ENCODE measurements around the gene FAM13A. TPM values are rescaled to one million over a fixed set of nuclear protein-coding genes. Genes with fewer than 3 reads are reported as not detected.

FAM13A gene
- total and polyA plus RNA-seq, 9 of the 15 experiments (the other 6 are each of a cell fraction or from before 2014, with no cell fraction given), result 11.3 to 23.3 (median 14.7) TPM

DNA sequence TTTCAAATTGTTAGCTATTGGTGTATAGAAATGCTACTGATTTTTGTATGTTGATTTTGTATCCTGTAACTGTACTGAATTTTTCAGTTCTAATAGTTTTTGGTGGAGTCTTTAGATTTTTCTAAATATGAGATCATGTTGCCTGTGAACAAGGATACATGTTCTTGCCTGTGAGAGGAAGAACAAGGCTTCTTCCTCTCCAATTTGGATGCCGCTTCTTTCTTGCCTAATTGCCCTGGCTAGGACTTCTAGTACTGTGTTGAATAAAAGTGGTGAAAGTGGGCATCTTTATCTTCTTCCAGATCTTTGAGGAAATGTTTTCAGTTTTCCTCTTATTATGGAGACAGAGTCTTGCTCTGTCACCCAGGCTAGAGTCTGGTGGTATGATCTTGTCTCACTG, 343.2 kb downstream of the FAM13A start:
- Histone ChIP-seq H3K9ac (ENCODE audit: insufficient read depth in 1 of 2, low read depth in 2 of 2, low read length in 2 of 2) (no peak overlapping the region), H3K9me1 (ENCODE audit: control insufficient read depth, insufficient read depth, low read length) (no peaks in the 10 kb centered on the region), H2AFZ (ENCODE audit: low read depth, low read length) (no peak overlapping the region), H3K36me3 (ENCODE audit: control insufficient read depth, insufficient read depth, low read length) (no peaks in the 10 kb centered on the region), H3K79me2 (ENCODE audit: control insufficient read depth, insufficient read depth, low read length) (no peaks in the 10 kb centered on the region), H3K27me3 (ENCODE audit: control insufficient read depth in 2 of 2, insufficient read depth in 2 of 2, low read length in 2 of 2) (no peaks in the 10 kb centered on the region), H3K27ac (ENCODE audit: extremely low read depth, low read depth, low read length) (no peak overlapping the region), H3K4me3 (no peak overlapping the region), H3K4me2 (ENCODE audit: insufficient read depth, low read length) (no peak overlapping the region), H3K9me3 (replicated peaks; ENCODE audit: control insufficient read depth, insufficient read depth, low read depth, low read length) (no peaks in the 10 kb centered on the region; the same call in none of the 2 replicates), H3K4me1 (replicated peaks in 1 of 2; ENCODE audit: control insufficient read depth in 2 of 2, insufficient read depth in 2 of 2, low read length in 2 of 2) (no peaks in the 10 kb centered on the region), H4K20me1 (replicated peaks; ENCODE audit: control insufficient read depth, insufficient read depth, low read length) (no peaks in the 10 kb centered on the region)
- no TSS peak for BruUV-seq (replicated peaks)
- in situ Hi-C loops (cut with MboI), result no loop called here
- ChIA-PET POLR2A (interaction anchor here (0.8 kb wide), 1 partner anchor 11 kb away, joined by 3 read pairs; no protein-coding TSS in a partner anchor), CTCF (ENCODE audit: low intra/inter-chr PET ratio) (no interaction called here)
- FAIRE-seq, result no peak
- WGBS (ENCODE audit: insufficient coverage, low coverage, missing lambda C conversion rate), result 88% methylated on average over 1 of the region's 1 CpG
- no peak for ATAC-seq
- TF ChIP-seq ZNF76 (CRISPR knock-in tag; IDR thresholded peaks at IDR 0.05; ENCODE audit: borderline replicate concordance), result no peak
- no peak for TF ChIP-seq ZNF436 (CRISPR knock-in tag; IDR thresholded peaks at IDR 0.05)
- TF ChIP-seq, protein P1, sequence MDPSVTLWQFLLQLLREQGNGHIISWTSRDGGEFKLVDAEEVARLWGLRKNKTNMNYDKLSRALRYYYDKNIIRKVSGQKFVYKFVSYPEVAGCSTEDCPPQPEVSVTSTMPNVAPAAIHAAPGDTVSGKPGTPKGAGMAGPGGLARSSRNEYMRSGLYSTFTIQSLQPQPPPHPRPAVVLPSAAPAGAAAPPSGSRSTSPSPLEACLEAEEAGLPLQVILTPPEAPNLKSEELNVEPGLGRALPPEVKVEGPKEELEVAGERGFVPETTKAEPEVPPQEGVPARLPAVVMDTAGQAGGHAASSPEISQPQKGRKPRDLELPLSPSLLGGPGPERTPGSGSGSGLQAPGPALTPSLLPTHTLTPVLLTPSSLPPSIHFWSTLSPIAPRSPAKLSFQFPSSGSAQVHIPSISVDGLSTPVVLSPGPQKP (CRISPR knock-in tag; IDR thresholded peaks at IDR 0.05), result no peak
- TF ChIP-seq ZNF785 (CRISPR knock-in tag; IDR thresholded peaks at IDR 0.05), result no peak
- TF ChIP-seq TSC22D4 (tag; IDR thresholded peaks at IDR 0.05), result no peak
- no peak for TF ChIP-seq POLR2B (IDR thresholded peaks at IDR 0.05; ENCODE audit: low read depth, partially characterized antibody)
- TF ChIP-seq NCOA4 (IDR thresholded peaks at IDR 0.05; ENCODE audit: partially characterized antibody), result no peak
- TF ChIP-seq ZNF668 (CRISPR knock-in tag; IDR thresholded peaks at IDR 0.05), result no peak
- no peak for TF ChIP-seq ZZZ3 (IDR thresholded peaks at IDR 0.05)
- TF ChIP-seq ZNF217 (CRISPR knock-in tag; IDR thresholded peaks at IDR 0.05), result no peak
- no peak for TF ChIP-seq EGR1 (conservative IDR thresholded peaks at IDR 0.05)
- no peak for TF ChIP-seq ZNF830 (CRISPR knock-in tag; IDR thresholded peaks at IDR 0.05)
- TF ChIP-seq NCOA1 (IDR thresholded peaks at IDR 0.05; ENCODE audit: low read depth), result no peak
- TF ChIP-seq, protein P2, sequence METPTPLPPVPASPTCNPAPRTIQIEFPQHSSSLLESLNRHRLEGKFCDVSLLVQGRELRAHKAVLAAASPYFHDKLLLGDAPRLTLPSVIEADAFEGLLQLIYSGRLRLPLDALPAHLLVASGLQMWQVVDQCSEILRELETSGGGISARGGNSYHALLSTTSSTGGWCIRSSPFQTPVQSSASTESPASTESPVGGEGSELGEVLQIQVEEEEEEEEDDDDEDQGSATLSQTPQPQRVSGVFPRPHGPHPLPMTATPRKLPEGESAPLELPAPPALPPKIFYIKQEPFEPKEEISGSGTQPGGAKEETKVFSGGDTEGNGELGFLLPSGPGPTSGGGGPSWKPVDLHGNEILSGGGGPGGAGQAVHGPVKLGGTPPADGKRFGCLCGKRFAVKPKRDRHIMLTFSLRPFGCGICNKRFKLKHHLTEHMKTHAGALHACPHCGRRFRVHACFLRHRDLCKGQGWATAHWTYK (CRISPR knock-in tag; IDR thresholded peaks at IDR 0.05), result no peak
- intact Hi-C loops (cut with micrococcal nuclease), result no loop called here
- DNase-seq (ENCODE audit: extremely low read depth in 1 of 4, low spot score in 3 of 4), result no peak

Measured in K562 (cell line).